ENCODE measurements around the gene PCSK6. TPM values are rescaled to one million over a fixed set of nuclear protein-coding genes. Genes with fewer than 3 reads are reported as not detected.

Gene PCSK6
- total RNA-seq, 4 donors from 2014 or later: 1.4 to 12.8 (median 6.9) TPM

DNA sequence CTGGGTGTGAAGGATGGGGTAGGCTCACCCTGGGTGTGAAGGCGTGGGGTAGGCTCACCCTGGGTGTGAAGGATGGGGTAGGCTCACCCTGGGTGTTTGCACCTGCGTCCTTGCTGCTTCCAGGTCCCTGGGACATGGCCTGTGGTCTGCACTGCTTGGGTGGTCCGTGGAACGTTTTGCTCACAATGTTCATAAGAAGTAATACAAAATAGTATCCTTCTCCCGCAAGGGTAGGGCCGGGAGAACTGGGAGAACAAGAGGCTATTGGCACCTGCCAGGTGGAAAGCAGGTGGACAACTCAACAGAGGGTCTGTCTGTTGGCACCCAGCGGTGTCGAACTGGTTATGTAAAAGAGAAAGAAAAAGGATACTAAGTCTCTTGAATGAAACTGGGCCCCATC is 17.0 kb upstream of the PCSK6 start:
- H3K36me3 ChIP-seq: no peaks in the 10 kb centered on the region
- H3K4me3 ChIP-seq: no peak overlapping the region
- intact Hi-C loops (cut with DNase I; ENCODE audit: low total_unique reads): no loop called here
- no peaks in the 10 kb centered on the region for H3K27me3 ChIP-seq
- DNase-seq: no peak
- no peaks in the 10 kb centered on the region for H3K9me3 ChIP-seq
- no peak overlapping the region for H3K27ac ChIP-seq
- no peaks in the 10 kb centered on the region for H3K4me1 ChIP-seq
- no peak for TF ChIP-seq POLR2A (IDR thresholded peaks at IDR 0.05)
- TF ChIP-seq, protein P1, sequence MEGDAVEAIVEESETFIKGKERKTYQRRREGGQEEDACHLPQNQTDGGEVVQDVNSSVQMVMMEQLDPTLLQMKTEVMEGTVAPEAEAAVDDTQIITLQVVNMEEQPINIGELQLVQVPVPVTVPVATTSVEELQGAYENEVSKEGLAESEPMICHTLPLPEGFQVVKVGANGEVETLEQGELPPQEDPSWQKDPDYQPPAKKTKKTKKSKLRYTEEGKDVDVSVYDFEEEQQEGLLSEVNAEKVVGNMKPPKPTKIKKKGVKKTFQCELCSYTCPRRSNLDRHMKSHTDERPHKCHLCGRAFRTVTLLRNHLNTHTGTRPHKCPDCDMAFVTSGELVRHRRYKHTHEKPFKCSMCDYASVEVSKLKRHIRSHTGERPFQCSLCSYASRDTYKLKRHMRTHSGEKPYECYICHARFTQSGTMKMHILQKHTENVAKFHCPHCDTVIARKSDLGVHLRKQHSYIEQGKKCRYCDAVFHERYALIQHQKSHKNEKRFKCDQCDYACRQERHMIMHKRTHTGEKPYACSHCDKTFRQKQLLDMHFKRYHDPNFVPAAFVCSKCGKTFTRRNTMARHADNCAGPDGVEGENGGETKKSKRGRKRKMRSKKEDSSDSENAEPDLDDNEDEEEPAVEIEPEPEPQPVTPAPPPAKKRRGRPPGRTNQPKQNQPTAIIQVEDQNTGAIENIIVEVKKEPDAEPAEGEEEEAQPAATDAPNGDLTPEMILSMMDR (IDR thresholded peaks at IDR 0.05): no peak

DNA sequence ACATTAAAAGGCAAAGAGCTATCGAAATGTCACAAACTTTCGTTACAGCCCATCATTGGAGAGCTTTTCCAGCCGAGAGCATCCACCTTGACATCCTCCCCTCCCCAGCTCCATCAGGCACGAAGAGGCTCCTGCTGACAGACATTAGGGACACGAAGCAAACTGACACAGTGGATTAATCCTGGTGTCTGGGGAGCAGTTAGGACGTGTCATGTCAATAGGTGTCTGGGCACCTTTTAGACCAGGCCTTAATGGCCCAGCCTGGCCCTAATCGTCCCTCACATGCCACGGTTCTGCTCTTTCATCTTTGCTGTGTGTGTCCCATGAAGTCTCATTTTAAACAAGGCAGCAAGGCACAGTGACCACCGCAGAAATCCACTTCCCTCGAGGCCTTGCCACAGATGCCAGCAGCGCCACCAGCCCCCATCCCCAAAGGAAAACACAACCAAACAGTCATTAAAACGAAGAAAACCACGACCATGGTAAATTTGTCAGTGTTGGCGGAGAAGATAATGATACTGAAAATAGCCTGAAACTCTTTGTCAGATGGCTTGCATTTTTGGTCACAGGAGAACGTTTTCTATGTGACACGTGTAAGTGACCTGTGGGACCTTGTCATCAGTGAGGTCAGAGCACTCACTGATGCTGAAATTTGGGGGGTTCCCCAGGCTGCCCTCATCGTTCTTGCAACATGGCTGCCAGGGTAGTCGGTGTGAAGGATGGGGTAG is 16.3 kb upstream of the PCSK6 start:
- no peak for TF ChIP-seq POLR2A (IDR thresholded peaks at IDR 0.05)
- TF ChIP-seq, protein P1 (IDR thresholded peaks at IDR 0.05): no peak
- Histone ChIP-seq H3K27ac (no peak overlapping the region), H3K4me1 (no peaks in the 10 kb centered on the region), H3K4me3 (no peak overlapping the region), H3K9me3 (no peaks in the 10 kb centered on the region), H3K36me3 (no peaks in the 10 kb centered on the region), H3K27me3 (no peaks in the 10 kb centered on the region)
- intact Hi-C loops (cut with DNase I; ENCODE audit: low total_unique reads): no loop called here
- no peak for DNase-seq

DNA sequence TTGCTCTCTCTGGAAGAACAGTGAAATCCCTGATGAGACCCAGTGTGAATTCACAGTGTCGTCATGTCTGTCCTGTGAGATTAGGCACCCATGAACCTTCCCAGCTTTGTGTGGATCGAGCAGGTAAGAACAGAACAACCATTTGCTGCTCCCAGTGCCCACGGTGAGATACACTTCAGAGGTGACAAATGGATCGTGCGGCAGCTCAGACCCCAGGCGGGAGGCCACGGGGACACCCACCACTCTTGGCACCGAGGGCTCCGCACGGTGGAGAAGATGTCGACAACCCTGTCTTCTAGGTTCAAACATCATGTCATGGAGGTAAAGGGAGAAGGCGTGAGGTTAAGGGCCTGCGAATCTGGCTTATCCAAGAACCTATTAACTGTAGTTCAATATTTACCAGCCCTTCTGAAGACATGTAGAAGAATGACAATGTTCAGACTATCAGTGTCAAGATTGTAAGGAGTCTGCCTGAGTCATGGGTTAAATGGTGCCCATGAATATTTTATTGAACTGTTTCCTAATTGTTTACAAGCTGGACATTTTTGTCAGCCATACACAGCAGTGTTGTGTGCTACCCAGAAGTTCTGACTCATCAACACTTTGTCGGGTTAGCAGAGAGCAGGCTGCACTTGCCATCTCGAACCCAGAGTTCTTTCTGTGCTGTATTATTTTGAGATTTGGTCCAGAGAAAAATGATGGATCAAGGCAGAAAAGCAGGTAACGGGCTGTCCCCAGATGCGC is 15.5 kb upstream of the PCSK6 start:
- Histone ChIP-seq H3K27me3 (no peaks in the 10 kb centered on the region), H3K27ac (no peak overlapping the region), H3K4me1 (no peaks in the 10 kb centered on the region), H3K36me3 (no peaks in the 10 kb centered on the region), H3K9me3 (no peaks in the 10 kb centered on the region), H3K4me3 (no peak overlapping the region)
- no peak for TF ChIP-seq POLR2A (IDR thresholded peaks at IDR 0.05)
- TF ChIP-seq, protein P1 (IDR thresholded peaks at IDR 0.05): no peak
- intact Hi-C loops (cut with DNase I; ENCODE audit: low total_unique reads): no loop called here
- DNase-seq: no peak

DNA sequence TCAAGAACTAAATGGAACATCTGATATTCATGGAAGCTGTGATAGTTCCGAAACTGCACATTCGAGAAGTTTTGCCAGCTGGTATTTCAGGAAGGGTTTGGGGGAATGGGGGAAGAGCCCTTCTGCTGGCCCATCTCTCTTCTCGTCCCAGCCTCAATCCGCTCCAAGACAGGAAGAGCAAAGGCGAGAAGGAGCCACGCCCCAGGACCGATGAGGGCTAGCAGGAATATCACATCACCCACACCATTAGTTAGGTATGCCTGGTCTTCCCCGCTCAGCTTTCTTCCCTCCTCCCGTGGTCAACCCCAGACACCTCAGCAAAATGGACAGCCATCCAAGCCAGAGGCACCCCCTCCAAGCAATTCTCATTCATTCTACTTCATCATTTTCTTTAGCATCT is 14.9 kb upstream of the PCSK6 start:
- no peak for DNase-seq
- Histone ChIP-seq H3K36me3 (no peaks in the 10 kb centered on the region), H3K4me3 (no peak overlapping the region), H3K27ac (no peak overlapping the region), H3K9me3 (no peaks in the 10 kb centered on the region), H3K27me3 (no peaks in the 10 kb centered on the region), H3K4me1 (no peaks in the 10 kb centered on the region)
- TF ChIP-seq POLR2A (IDR thresholded peaks at IDR 0.05): no peak
- TF ChIP-seq, protein P1 (IDR thresholded peaks at IDR 0.05): no peak
- intact Hi-C loops (cut with DNase I; ENCODE audit: low total_unique reads): no loop called here

DNA sequence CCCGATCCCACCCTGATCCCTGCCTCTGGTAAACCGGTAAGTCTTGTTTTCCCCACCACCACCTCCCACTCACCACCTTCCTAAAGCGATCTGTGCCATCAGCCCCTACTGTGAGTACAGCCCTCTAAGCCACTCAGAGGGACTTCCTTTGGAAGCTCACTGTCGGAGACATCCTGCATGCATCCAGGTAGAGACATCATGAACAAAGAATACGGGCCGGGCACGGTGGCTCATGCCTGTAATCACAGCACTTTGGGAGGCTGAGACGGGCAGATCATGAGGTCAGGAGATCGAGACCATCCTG is 13.7 kb upstream of the PCSK6 start:
- Histone ChIP-seq H3K4me3 (no peak overlapping the region), H3K36me3 (no peaks in the 10 kb centered on the region), H3K9me3 (no peaks in the 10 kb centered on the region), H3K27me3 (no peaks in the 10 kb centered on the region), H3K4me1 (no peaks in the 10 kb centered on the region), H3K27ac (no peak overlapping the region)
- intact Hi-C loops (cut with DNase I; ENCODE audit: low total_unique reads): no loop called here
- TF ChIP-seq POLR2A (IDR thresholded peaks at IDR 0.05): no peak
- no peak for DNase-seq

Measured in uterus (tissue), 4 donors.